Osteoblast (primary cell): Measurements from ENCODE around the gene GRIK2. TPM values are rescaled to one million over a fixed set of nuclear protein-coding genes. Genes with fewer than 3 reads are reported as not detected.

Experiments used
- DNase-seq: peaks from one replicate; pipeline ENCODE4 v3.0.0; 2011; ENCODE audit warnings: low spot score, mixed read lengths; ENCODE audit not compliant: insufficient read length; ENCODE audit errors: missing footprints
- H2AFZ ChIP-seq: 2 replicates; pipeline ENCODE4 v1.6.0; 2011; ENCODE audit warnings: mild to moderate bottlenecking, low read length
- H3K27ac ChIP-seq: 2 replicates; pipeline ENCODE4 v1.5.1; 2011; ENCODE audit warnings: mild to moderate bottlenecking, low read depth, low read length, moderate library complexity
- H3K27me3 ChIP-seq: 2 replicates; pipeline ENCODE4 v1.6.0; 2012; ENCODE audit warnings: mild to moderate bottlenecking, control low read depth, inconsistent platforms, low read length, moderate library complexity; ENCODE audit not compliant: insufficient read depth
- H3K36me3 ChIP-seq: 2 replicates; pipeline ENCODE4 v1.5.1; 2011; ENCODE audit warnings: mild to moderate bottlenecking, low read length, control low read depth, moderate library complexity; ENCODE audit not compliant: insufficient read depth
- H3K4me1 ChIP-seq: 2 replicates; pipeline ENCODE4 v1.5.1; 2011; ENCODE audit warnings: mild to moderate bottlenecking, low read length, control low read depth, moderate library complexity; ENCODE audit not compliant: insufficient read depth
- H3K4me2 ChIP-seq: 2 replicates; pipeline ENCODE4 v1.6.0; 2011; ENCODE audit warnings: mild to moderate bottlenecking, low read length; ENCODE audit not compliant: insufficient read depth
- H3K4me3 ChIP-seq: fragments of 200-600 bp; sonication (generic); 3 replicates; pipeline ENCODE4 v1.5.1; 2012; ENCODE audit warnings: mild to moderate bottlenecking, low read length, inconsistent platforms; ENCODE audit not compliant: insufficient read depth
- H3K79me2 ChIP-seq: 2 replicates; pipeline ENCODE4 v1.6.0; 2012; ENCODE audit warnings: mild to moderate bottlenecking, low read length, control low read depth, inconsistent platforms; ENCODE audit not compliant: insufficient read depth
- H3K9me3 ChIP-seq: 2 replicates; pipeline ENCODE4 v1.5.1; 2011; ENCODE audit warnings: low read depth, low read length, control low read depth
- H4K20me1 ChIP-seq: 2 replicates; pipeline ENCODE4 v1.6.0; 2012; ENCODE audit warnings: mild to moderate bottlenecking, low read length, control low read depth; ENCODE audit not compliant: insufficient read depth
- total RNA-seq: library from RNA; depleted of rRNA; stranded (reverse); fragments of >200 nt; gene quantifications from 2 replicates; pipeline ENCODE4 v1.2.3, GENCODE V29; 2012
- TF ChIP-seq, protein P1 (sequence below): IDR thresholded peaks from 2 replicates; pipeline ENCODE4 v1.5.1; 2011; ENCODE audit warnings: mild to moderate bottlenecking, low read depth, low read length, moderate library complexity; ENCODE audit errors: extremely low read depth

The GRIK2 gene
- total RNA-seq, 1 donor, result 0.72 TPM

DNA sequence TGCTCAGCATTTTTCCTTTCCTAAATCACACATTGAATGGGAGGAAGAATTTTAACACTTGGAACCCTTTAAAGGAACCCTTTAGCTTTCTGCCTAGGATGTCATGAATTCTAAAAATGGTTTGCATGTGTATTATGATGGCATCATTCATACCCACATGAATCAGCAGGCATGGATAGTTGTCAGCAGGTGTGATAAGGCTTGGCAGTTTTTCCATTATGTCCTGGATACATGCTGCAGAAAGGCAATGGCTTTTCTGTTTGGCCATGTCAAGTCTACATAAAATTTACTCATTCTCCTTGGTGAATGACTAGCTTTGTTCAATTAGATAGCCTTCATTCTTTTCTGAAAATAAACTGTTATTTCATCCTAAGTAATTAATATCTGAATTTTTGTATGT lies 353.7 kb downstream of the GRIK2 start:
- no peaks in the 10 kb centered on the region for H4K20me1 ChIP-seq
- H3K27me3 ChIP-seq, result no peaks in the 10 kb centered on the region
- H3K4me2 ChIP-seq, result no peak overlapping the region
- H3K79me2 ChIP-seq, result no peaks in the 10 kb centered on the region
- H3K9me3 ChIP-seq, result no peaks in the 10 kb centered on the region
- H2AFZ ChIP-seq, result no peak overlapping the region
- DNase-seq, result no peak
- H3K36me3 ChIP-seq, result no peaks in the 10 kb centered on the region
- no peaks in the 10 kb centered on the region for H3K4me1 ChIP-seq
- H3K4me3 ChIP-seq, result no peak overlapping the region
- no peak overlapping the region for H3K27ac ChIP-seq
- TF ChIP-seq, protein P1, sequence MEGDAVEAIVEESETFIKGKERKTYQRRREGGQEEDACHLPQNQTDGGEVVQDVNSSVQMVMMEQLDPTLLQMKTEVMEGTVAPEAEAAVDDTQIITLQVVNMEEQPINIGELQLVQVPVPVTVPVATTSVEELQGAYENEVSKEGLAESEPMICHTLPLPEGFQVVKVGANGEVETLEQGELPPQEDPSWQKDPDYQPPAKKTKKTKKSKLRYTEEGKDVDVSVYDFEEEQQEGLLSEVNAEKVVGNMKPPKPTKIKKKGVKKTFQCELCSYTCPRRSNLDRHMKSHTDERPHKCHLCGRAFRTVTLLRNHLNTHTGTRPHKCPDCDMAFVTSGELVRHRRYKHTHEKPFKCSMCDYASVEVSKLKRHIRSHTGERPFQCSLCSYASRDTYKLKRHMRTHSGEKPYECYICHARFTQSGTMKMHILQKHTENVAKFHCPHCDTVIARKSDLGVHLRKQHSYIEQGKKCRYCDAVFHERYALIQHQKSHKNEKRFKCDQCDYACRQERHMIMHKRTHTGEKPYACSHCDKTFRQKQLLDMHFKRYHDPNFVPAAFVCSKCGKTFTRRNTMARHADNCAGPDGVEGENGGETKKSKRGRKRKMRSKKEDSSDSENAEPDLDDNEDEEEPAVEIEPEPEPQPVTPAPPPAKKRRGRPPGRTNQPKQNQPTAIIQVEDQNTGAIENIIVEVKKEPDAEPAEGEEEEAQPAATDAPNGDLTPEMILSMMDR, result no peak

DNA sequence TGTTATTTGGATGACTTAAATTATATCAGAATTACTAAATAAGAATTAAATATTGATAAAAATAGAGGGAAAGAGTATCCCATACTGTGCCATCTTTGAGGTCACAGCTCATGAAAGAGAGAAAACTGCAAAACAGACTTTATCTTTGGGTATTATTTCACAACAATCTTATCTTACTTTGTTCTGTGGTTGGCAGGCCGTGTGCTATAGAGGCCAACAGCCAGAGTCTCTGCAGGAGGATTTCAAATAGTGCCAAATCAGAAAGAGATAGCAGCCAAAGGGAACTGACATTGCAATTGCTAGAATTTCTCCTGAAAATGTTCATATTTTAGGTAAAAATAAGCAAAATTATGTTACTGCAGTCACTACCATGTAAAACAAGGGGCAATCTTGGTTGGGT lies 354.2 kb downstream of the GRIK2 start:
- Histone ChIP-seq H3K4me1 (no peaks in the 10 kb centered on the region), H3K4me3 (no peak overlapping the region), H3K79me2 (no peaks in the 10 kb centered on the region), H3K27ac (no peak overlapping the region), H3K36me3 (no peaks in the 10 kb centered on the region), H3K27me3 (no peaks in the 10 kb centered on the region), H4K20me1 (no peaks in the 10 kb centered on the region), H2AFZ (no peak overlapping the region), H3K4me2 (no peak overlapping the region), H3K9me3 (no peaks in the 10 kb centered on the region)
- no peak for DNase-seq
- TF ChIP-seq, protein P1, result no peak

DNA sequence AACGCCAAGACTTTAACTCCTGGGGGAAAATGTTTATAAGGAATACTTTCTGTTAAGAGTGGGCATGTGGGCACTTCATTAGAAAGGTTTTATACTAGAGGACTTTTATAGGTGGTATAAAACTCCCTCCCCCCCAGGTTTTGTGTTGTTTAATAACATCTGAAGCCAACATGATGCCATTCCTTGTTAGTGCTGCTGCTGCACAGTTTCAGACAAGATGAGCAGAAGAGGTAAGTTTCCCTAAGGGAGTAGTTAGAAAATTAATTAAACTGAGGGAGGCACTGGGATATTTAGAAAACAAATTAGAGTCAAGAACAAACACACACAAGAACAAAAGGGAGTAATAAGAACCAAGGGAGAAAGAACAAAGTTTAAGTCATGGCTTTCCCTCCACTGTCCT lies 362.4 kb downstream of the GRIK2 start:
- TF ChIP-seq, protein P1, result no peak
- Histone ChIP-seq H2AFZ (no peak overlapping the region), H3K36me3 (no peaks in the 10 kb centered on the region), H4K20me1 (no peaks in the 10 kb centered on the region), H3K79me2 (no peaks in the 10 kb centered on the region), H3K27me3 (no peaks in the 10 kb centered on the region), H3K4me1 (peaks cover 2% of the 10 kb centered on the region), H3K4me3 (no peak overlapping the region), H3K27ac (no peak overlapping the region), H3K4me2 (no peak overlapping the region), H3K9me3 (no peaks in the 10 kb centered on the region)
- DNase-seq, result no peak

DNA sequence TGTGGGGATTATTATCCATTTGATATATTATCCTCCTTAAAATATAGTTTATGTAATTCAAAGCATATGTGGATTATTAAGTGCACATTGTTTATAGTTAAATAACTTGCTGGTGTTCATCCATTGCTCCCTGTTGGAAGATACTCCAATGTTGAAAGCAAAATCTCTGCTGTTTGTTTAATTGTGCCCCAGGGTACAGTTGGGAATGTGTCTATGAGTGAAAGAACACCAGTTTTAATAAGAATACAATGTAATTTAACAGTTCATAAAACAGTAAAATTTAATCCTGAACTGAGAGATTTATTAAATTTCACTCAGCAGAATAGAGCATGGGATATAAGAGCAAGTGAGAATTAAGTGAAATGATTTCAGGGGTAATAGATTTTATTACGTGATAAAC lies 364.9 kb downstream of the GRIK2 start:
- TF ChIP-seq, protein P1, result no peak
- Histone ChIP-seq H3K27me3 (no peaks in the 10 kb centered on the region), H3K79me2 (no peaks in the 10 kb centered on the region), H3K4me2 (no peak overlapping the region), H3K27ac (no peak overlapping the region), H2AFZ (no peak overlapping the region), H3K4me3 (no peak overlapping the region), H4K20me1 (no peaks in the 10 kb centered on the region), H3K36me3 (no peaks in the 10 kb centered on the region), H3K4me1 (peaks cover 5% of the 10 kb centered on the region), H3K9me3 (no peaks in the 10 kb centered on the region)
- DNase-seq, result no peak
